Measurements from ENCODE around the gene CIDEA.

The CIDEA gene

GRCh38 chr18:12314591-12315305 is 60.6 kb downstream of the CIDEA start:
- no peak for TF ChIP-seq CTCF (IDR thresholded peaks at IDR 0.05; ENCODE audit: control extremely low read depth, extremely low read depth, low read depth, missing control alignments)
- DNase-seq (ENCODE audit: extremely low spot score), result no peak
- CTCF ChIA-PET, result interaction anchor here (1.1 to 8.0 kb wide), 4 partner anchors 8 to 62 kb away, joined by 3 to 81 read pairs (median 6); partner anchors contain the start of gene AFG3L2
- POLR2A ChIA-PET, result interaction anchor here (1.1 kb wide), 1 partner anchor 63 kb away, joined by 6 read pairs; the partner anchor contains the start of gene AFG3L2

- no peak for DNase-seq (ENCODE audit: extremely low spot score)
- ChIA-PET CTCF (interaction anchor here (1.7 to 8.0 kb wide), 2 partner anchors 12 to 62 kb away, joined by 3 to 81 read pairs; partner anchors contain the start of gene AFG3L2), POLR2A (no interaction called here)
- TF ChIP-seq CTCF (IDR thresholded peaks at IDR 0.05; ENCODE audit: control extremely low read depth, extremely low read depth, low read depth, missing control alignments), result no peak
These were observed 61.3 kb downstream of the CIDEA start for GRCh38 chr18:12315490-12315889.

- no peak for DNase-seq (ENCODE audit: extremely low spot score)
- CTCF ChIA-PET, result interaction anchor here (1.0 to 8.0 kb wide), 3 partner anchors 9 to 61 kb away, joined by 3 to 81 read pairs (median 3); partner anchors contain the start of gene AFG3L2
- no peak for TF ChIP-seq CTCF (IDR thresholded peaks at IDR 0.05; ENCODE audit: control extremely low read depth, extremely low read depth, low read depth, missing control alignments)
- POLR2A ChIA-PET, result no interaction called here
These were observed 61.8 kb downstream of the CIDEA start for GRCh38 chr18:12315911-12316310.

- DNase-seq (ENCODE audit: extremely low spot score), result no peak
- ChIA-PET POLR2A (interaction anchor here (0.5 to 0.8 kb wide), 4 partner anchors 9 to 123 kb away, joined by 3 to 5 read pairs (median 3); partner anchors contain the start of gene AFG3L2), CTCF (interaction anchor here (0.7 to 8.0 kb wide), 9 partner anchors 9 to 1737 kb away, joined by 3 to 81 read pairs (median 3); no protein-coding TSS in a partner anchor)
- no peak for TF ChIP-seq CTCF (IDR thresholded peaks at IDR 0.05; ENCODE audit: control extremely low read depth, extremely low read depth, low read depth, missing control alignments)
These were observed 63.6 kb downstream of the CIDEA start for GRCh38 chr18:12317664-12318333.

GRCh38 chr18:12318334-12318697 is 64.2 kb downstream of the CIDEA start:
- ChIA-PET POLR2A (interaction anchor here (0.7 to 0.8 kb wide), 4 partner anchors 9 to 59 kb away, joined by 3 read pairs; partner anchors contain the start of gene AFG3L2), CTCF (interaction anchor here (0.8 to 8.0 kb wide), 7 partner anchors 9 to 387 kb away, joined by 3 to 81 read pairs (median 3); no protein-coding TSS in a partner anchor)
- TF ChIP-seq CTCF (IDR thresholded peaks at IDR 0.05; ENCODE audit: control extremely low read depth, extremely low read depth, low read depth, missing control alignments), result no peak
- no peak for DNase-seq (ENCODE audit: extremely low spot score)

GRCh38 chr18:12318857-12319256 is 64.7 kb downstream of the CIDEA start:
- ChIA-PET CTCF (interaction anchor here (1.2 to 8.0 kb wide), 3 partner anchors 9 to 30 kb away, joined by 3 to 81 read pairs (median 7); no protein-coding TSS in a partner anchor), POLR2A (interaction anchor here (0.8 kb wide), 1 partner anchor 9 kb away, joined by 3 read pairs; no protein-coding TSS in a partner anchor)
- DNase-seq (ENCODE audit: extremely low spot score), result no peak
- no peak for TF ChIP-seq CTCF (IDR thresholded peaks at IDR 0.05; ENCODE audit: control extremely low read depth, extremely low read depth, low read depth, missing control alignments)

Measured in GM10248 (cell line).